Heart left ventricle (tissue), 16 donors: ENCODE measurements around the gene AOX1. TPM values are rescaled to one million over a fixed set of nuclear protein-coding genes. Genes with fewer than 3 reads are reported as not detected.
A peak's percentile ranks its signal among the peaks of the same experiment; 100 is the strongest.

Experiments
- ATAC-seq, 4 donors: fragments of 200-7000 bp; cut with Tn5 transposase; one replicate each; pipeline ENCODE4 v1.9.1; 2020 to 2022; ENCODE audit warnings: moderate library complexity in 4 of 4, mild to moderate bottlenecking in 3 of 4, moderate number of reproducible peaks in 1 of 4
- DNase-seq, 5 donors: peaks; one replicate each; pipeline ENCODE4 v3.0.0-alpha.2; 2020
- H3K27ac ChIP-seq, 12 donors: fragments of 200-600 bp; sonication (generic) in 4 of 12; one replicate each; pipeline versions ENCODE4 v1.5.0 to v1.8.0; 2016 to 2022; ENCODE audit warnings: mild to moderate bottlenecking in 2 of 12
- H3K27me3 ChIP-seq, 9 donors: fragments of 200-600 bp; sonication (generic) in 2 of 9; one replicate each; pipeline versions ENCODE4 v1.5.1 to v1.8.0; 2016 to 2022; ENCODE audit warnings: mild to moderate bottlenecking in 3 of 9
- H3K36me3 ChIP-seq, 9 donors: fragments of 200-600 bp; sonication (generic) in 2 of 9; one replicate each; pipeline versions ENCODE4 v1.5.0 to v1.8.0; 2018 to 2022; ENCODE audit warnings: mild to moderate bottlenecking in 2 of 9
- H3K4me1 ChIP-seq, 12 donors: fragments of 200-600 bp; sonication (generic) in 4 of 12; one replicate each; pipeline versions ENCODE4 v1.5.0 to v1.8.0; 2016 to 2022; ENCODE audit warnings: mild to moderate bottlenecking in 3 of 12
- H3K4me3 ChIP-seq, 12 donors: fragments of 200-600 bp; sonication (generic) in 4 of 12; one replicate each; pipeline versions ENCODE4 v1.5.0 to v1.8.0; 2017 to 2022; ENCODE audit warnings: mild to moderate bottlenecking in 9 of 12, moderate library complexity in 4 of 12
- H3K9me3 ChIP-seq, 12 donors: fragments of 200-600 bp; sonication (generic) in 4 of 12; one replicate each; pipeline versions ENCODE4 v1.5.0 to v1.8.0; 2016 to 2022; ENCODE audit warnings: mild to moderate bottlenecking in 1 of 12
- POLR2A ChIP-seq, 2 donors: fragments of 450-650 bp; IDR thresholded peaks; one replicate each; pipeline ENCODE4 v1.6.1; 2017; ENCODE audit warnings: antibody characterized with exemption in 2 of 2, mild to moderate bottlenecking in 2 of 2, moderate library complexity in 2 of 2
- WGBS, 4 donors: extraction: QIAGEN DNeasy Blood & Tissue Kit in 2 of 4; methylation state at CpG; one replicate each; pipeline versions ENCODE4 v1.1.5 to v1.1.7; 2013 to 2018; 5-methylcytosine and 5-hydroxymethylcytosine counted together
- intact Hi-C, 10 donors: fragments of 100-400 bp; cut with DNase I; formaldehyde crosslinking; loops; one replicate each; pipeline versions ENCODE4 v1.11.1 to v1.14.2; 2022
- polyA plus RNA-seq, 2 donors: library from polyadenylated mRNA; stranded (reverse); fragments of 200-250 nt; gene quantifications; one replicate each; pipeline ENCODE4 v1.2.3, GENCODE V29; 2013
- total RNA-seq, 9 donors: library from RNA; depleted of rRNA in 2 of 9; stranded (reverse); fragments of >200 nt in 2 of 9; fragmentation: NEBNext Ultra II Directional in 3 of 9; extraction: Animal tissue kit (Norgen Biotek cat#: 25700) in 3 of 9; gene quantifications; one replicate each; pipeline versions ENCODE4 v1.1.0 to v1.2.4, GENCODE V29; 2016 to 2023
- TF ChIP-seq, protein P1 (sequence below), 12 donors: fragments of 200-600 bp; sonication (generic) in 4 of 12; IDR thresholded peaks; one replicate each; pipeline versions ENCODE4 v1.5.0 to v1.8.0; 2018 to 2022; ENCODE audit warnings: antibody characterized with exemption in 12 of 12, mild to moderate bottlenecking in 5 of 12
- donor health status: ischemic (EF 13 %, LVEDD 7.1; RV severe dilation, severe dysfunction).
- donor health status: healthy with polysubstance abuse.
- donor health status: DM: no; HTN: yes; CAD: no.
- donor health status: DM: no; HTN: no; CAD: no.
- donor health status: ischemic (EF 25% LVEDD 6.9; RV normal size, moderate dysfunction).
- donor health status: ischemic (EF 25% LVEDD 5.7; RV mildly dilated, moderate dysfunction).
- donor health status: healthy.
- donor health status: DM: yes; HTN: yes; CAD: no.
- donor health status: ischemic (EF 35%, LVEDD 5.7; RV mildly dilated, moderate dysfunction).
- donor health status: nonischemic (EF 11% LVEDD 7.7; RV severe dilation, severe dysfunction).
- donor health status: DM: yes; HTN: yes; CAD: no.
- donor health status: PGD.
- donor health status: ischemic (EF 29% LVEDD 5.4; RV normal size, mild dysfunction).
- donor health status: nonischemic (EF 23%, LVEDD 6.1; RV moderate dilation, normal function).

AOX1 gene
- total and polyA plus RNA-seq, 11 donors = 0.76 to 33.4 (median 2.9) TPM

DNA sequence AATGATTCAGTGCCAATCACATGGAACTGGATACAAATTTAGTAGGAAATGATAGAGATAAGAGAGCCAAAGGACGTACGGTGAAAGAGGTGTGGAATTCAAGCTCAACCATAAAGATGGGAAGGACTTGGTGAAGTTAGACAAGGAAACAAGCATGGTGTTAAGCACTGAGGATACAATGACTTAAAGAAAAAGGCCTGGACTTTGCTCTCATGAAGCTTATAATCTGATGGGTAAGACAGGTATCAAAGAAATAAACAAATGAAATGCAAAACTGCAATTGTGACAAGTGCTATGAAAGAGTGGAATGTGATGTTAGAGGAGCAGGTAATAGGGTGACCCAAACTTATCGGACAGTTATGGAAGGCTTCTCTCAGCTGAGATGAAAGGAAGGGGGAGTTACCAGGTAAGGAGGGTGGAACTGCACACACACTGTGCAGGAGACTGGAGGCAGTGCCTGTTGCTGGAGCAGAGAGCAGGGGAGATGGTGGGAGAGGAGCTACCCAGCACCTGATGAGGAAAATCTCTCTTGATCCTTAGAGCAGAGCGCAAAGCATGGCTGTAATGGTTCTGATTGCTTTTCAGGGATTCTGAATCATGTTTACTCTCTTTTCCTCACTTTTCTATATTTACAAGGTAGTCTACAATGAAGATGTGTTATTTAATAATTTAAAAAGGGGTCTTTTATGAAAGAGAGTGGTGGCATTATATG is 118.3 kb downstream of the AOX1 start:
- peak in 1 of 4 donors; percentile 24 for ATAC-seq
- WGBS, 4 donors = 29 to 34% (median 32%) methylated on average over 4 of the region's 4 CpGs
- peaks cover 0 to 9% (median 0%) of the 10 kb centered on the region in 12 donors for H3K4me1 ChIP-seq

DNA sequence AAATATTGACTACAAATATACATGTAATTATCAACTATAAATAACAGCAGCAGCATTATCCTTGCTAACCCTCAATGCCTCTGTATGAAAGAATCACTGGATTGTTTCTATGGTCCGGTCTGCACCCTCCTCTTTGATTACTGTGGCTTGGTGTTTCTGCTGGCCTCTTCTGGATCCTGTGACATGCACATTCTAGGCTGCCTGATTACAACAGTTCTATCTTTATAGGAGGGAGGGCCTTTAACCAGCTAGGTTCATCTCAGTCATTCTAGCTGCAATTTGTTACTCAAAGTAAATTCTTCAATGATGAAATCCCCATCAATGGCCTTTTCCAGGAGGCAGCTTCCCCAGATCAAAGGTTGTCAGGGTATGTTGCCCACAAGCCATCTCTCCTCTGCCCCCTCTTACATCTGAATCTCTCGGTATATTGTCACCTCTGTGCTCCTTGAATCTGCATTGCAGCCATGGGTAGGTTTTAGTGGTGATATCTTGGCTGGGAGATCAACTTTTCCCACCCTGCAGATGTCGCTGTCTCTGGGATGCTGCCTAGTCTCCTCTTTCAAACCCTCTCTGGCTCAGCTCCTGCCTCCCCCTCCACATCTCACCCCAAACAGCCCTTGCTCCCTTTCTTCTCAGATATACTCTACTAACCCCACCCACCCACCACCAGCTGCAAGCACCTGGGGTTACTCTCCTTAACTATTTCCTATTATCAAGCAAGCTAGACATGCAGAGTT is 119.7 kb downstream of the AOX1 start:
- no peak overlapping the region for H3K27ac ChIP-seq

More for the DNA sequence above, 118.3 kb downstream of the AOX1 start:
- Histone ChIP-seq H3K27me3 (no peaks in the 10 kb centered on the region), H3K27ac (no peak overlapping the region), H3K4me3 (no peak overlapping the region), H3K36me3 (no peaks in the 10 kb centered on the region), H3K9me3 (no peaks in the 10 kb centered on the region)
- no peak for DNase-seq
- TF ChIP-seq POLR2A (IDR thresholded peaks at IDR 0.05) = no peak
- TF ChIP-seq, protein P1, sequence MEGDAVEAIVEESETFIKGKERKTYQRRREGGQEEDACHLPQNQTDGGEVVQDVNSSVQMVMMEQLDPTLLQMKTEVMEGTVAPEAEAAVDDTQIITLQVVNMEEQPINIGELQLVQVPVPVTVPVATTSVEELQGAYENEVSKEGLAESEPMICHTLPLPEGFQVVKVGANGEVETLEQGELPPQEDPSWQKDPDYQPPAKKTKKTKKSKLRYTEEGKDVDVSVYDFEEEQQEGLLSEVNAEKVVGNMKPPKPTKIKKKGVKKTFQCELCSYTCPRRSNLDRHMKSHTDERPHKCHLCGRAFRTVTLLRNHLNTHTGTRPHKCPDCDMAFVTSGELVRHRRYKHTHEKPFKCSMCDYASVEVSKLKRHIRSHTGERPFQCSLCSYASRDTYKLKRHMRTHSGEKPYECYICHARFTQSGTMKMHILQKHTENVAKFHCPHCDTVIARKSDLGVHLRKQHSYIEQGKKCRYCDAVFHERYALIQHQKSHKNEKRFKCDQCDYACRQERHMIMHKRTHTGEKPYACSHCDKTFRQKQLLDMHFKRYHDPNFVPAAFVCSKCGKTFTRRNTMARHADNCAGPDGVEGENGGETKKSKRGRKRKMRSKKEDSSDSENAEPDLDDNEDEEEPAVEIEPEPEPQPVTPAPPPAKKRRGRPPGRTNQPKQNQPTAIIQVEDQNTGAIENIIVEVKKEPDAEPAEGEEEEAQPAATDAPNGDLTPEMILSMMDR (IDR thresholded peaks at IDR 0.05) = no peak
- intact Hi-C loops = loop anchor here (2.0 to 10.0 kb wide), 9 partner anchors 119 to 732 kb away; partner anchors contain the start of gene AOX1 (in 1 of the 10)

DNA sequence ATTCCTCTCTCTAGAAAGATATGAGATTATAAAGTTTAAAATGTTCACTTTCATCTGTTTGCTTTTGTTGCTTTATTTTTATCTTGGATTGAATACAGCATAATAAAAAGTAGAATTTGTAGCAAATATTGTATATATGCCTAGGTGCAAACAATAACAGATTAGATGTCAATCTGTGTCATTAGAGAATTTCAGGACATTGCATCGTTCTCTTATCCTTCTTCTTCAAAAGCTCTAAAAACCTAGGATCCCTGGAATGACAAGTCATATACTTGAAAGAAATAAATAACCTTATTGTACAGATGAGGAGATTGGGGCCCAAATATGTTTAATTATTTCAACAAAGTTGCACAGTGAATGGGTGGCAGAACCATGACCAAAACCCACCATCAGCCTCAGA is 123.1 kb downstream of the AOX1 start:
- ATAC-seq = no peak
- Histone ChIP-seq H3K4me1 (peaks cover 0 to 15% (median 3%) of the 10 kb centered on the region in 12 donors), H3K27ac (no peak overlapping the region), H3K36me3 (no peaks in the 10 kb centered on the region), H3K27me3 (no peaks in the 10 kb centered on the region), H3K4me3 (no peak overlapping the region), H3K9me3 (no peaks in the 10 kb centered on the region)
- 69 to 82% (median 76%) methylated on average over 1 of the region's 1 CpG for WGBS, 4 donors
- DNase-seq = no peak
- no peak for TF ChIP-seq POLR2A (IDR thresholded peaks at IDR 0.05)
- TF ChIP-seq, protein P1 (IDR thresholded peaks at IDR 0.05) = no peak
- intact Hi-C loops = loop anchor here in 7 of 10 donors (10.0 kb wide), 3 partner anchors 124 to 734 kb away; partner anchors contain the start of gene AOX1 (in 1 of the 7)

More for the DNA sequence above, 119.7 kb downstream of the AOX1 start:
- WGBS, 4 donors = 32 to 41% (median 38%) methylated on average over 3 of the region's 3 CpGs
- ATAC-seq = peak; percentile 33 to 81 (median 54)
- no peak overlapping the region for H3K4me3 ChIP-seq
- H3K36me3 ChIP-seq = no peaks in the 10 kb centered on the region
- TF ChIP-seq POLR2A (IDR thresholded peaks at IDR 0.05) = no peak
- TF ChIP-seq, protein P1 (IDR thresholded peaks at IDR 0.05) = peak in 2 of 12 donors; percentile 4 to 18
- no peaks in the 10 kb centered on the region for H3K27me3 ChIP-seq
- intact Hi-C loops = loop anchor here in 7 of 10 donors (10.0 kb wide), 3 partner anchors 121 to 731 kb away; partner anchors contain the start of gene AOX1 (in 1 of the 7)
- H3K9me3 ChIP-seq = no peaks in the 10 kb centered on the region
- peak in 2 of 5 donors; percentile 47 for DNase-seq
- peaks cover 0 to 9% (median 0%) of the 10 kb centered on the region in 12 donors for H3K4me1 ChIP-seq
